Keratinocyte (primary cell): Measurements from ENCODE around the gene CST7. TPM values are rescaled to one million over a fixed set of nuclear protein-coding genes. Genes with fewer than 3 reads are reported as not detected.

Source experiments
- DNase-seq: peaks from one replicate; pipeline ENCODE4 v3.0.0-alpha.2; 2011; ENCODE audit warnings: low read depth, missing footprints, low spot score
- FAIRE-seq: peaks from 2 replicates; lab custom pipeline; 2011; peaks lifted over from hg19 to GRCh38; lab: Jason Lieb, UNC
- H2AFZ ChIP-seq: 2 replicates; pipeline ENCODE4 v1.6.0; 2012; ENCODE audit warnings: low read length, control low read depth, inconsistent platforms; ENCODE audit not compliant: control insufficient read depth
- H3K27ac ChIP-seq: 2 replicates; pipeline ENCODE4 v1.5.1; 2011; ENCODE audit warnings: low read length; ENCODE audit not compliant: control insufficient read depth, insufficient read depth
- H3K27me3 ChIP-seq: 3 replicates; pipeline ENCODE4 v1.6.0; 2011; ENCODE audit warnings: low read length; ENCODE audit not compliant: control insufficient read depth, insufficient read depth; ENCODE audit errors: extremely low read depth
- H3K36me3 ChIP-seq, 2 experiments: 2 replicates in 1 of 2; 3 replicates in 1 of 2; pipeline ENCODE4 v1.5.1; 2011; ENCODE audit warnings: low read length in 2 of 2, mild to moderate bottlenecking in 1 of 2; ENCODE audit not compliant: control insufficient read depth in 2 of 2, insufficient read depth in 2 of 2; ENCODE audit errors: extremely low read depth in 1 of 2
- H3K4me1 ChIP-seq: 3 replicates; pipeline ENCODE4 v1.5.1; 2011; ENCODE audit warnings: low read length; ENCODE audit not compliant: control insufficient read depth, insufficient read depth; ENCODE audit errors: extremely low read depth
- H3K4me2 ChIP-seq: 3 replicates; pipeline ENCODE4 v1.6.0; 2011; ENCODE audit warnings: low read depth, low read length; ENCODE audit not compliant: control insufficient read depth, insufficient read depth; ENCODE audit errors: extremely low read depth
- H3K4me3 ChIP-seq, 3 experiments: fragments of 200-600 bp in 1 of 3; sonication (generic) in 1 of 3; 2 replicates in 2 of 3; 3 replicates in 1 of 3; pipeline ENCODE4 v1.5.1; 2011 to 2016; ENCODE audit warnings: low read length in 3 of 3, mild to moderate bottlenecking in 3 of 3, control low read depth in 2 of 3, inconsistent platforms in 1 of 3, low read depth in 1 of 3, mixed read lengths in 1 of 3, mixed run types in 1 of 3, moderate library complexity in 1 of 3; ENCODE audit not compliant: control insufficient read depth in 2 of 3, insufficient read depth in 2 of 3; ENCODE audit errors: extremely low read depth in 1 of 3
- H3K79me2 ChIP-seq: 2 replicates; pipeline ENCODE4 v1.6.0; 2012; ENCODE audit warnings: low read length; ENCODE audit not compliant: control insufficient read depth, insufficient read depth
- H3K9ac ChIP-seq: 3 replicates; pipeline ENCODE4 v1.6.0; 2011; ENCODE audit warnings: low read length; ENCODE audit not compliant: control insufficient read depth, insufficient read depth; ENCODE audit errors: extremely low read depth
- H3K9me1 ChIP-seq: 3 replicates; pipeline ENCODE4 v1.6.0; 2011; ENCODE audit warnings: low read length; ENCODE audit not compliant: control insufficient read depth, insufficient read depth; ENCODE audit errors: extremely low read depth
- H3K9me3 ChIP-seq: 2 replicates; pipeline ENCODE4 v1.5.1; 2012; ENCODE audit warnings: low read depth, low read length; ENCODE audit not compliant: control insufficient read depth
- H4K20me1 ChIP-seq: 3 replicates; pipeline ENCODE4 v1.6.0; 2011; ENCODE audit warnings: low read length; ENCODE audit not compliant: control insufficient read depth, insufficient read depth; ENCODE audit errors: extremely low read depth
- CTCF ChIP-seq, 3 experiments: IDR thresholded peaks in 1 of 3; conservative IDR thresholded peaks in 1 of 3; optimal IDR thresholded peaks in 1 of 3; 2 replicates in 2 of 3; 3 replicates in 1 of 3; pipeline versions ENCODE3 to v1.5.1; 2011; ENCODE audit warnings: low read length in 3 of 3, mild to moderate bottlenecking in 3 of 3, moderate library complexity in 2 of 3, control low read depth in 1 of 3, inconsistent platforms in 1 of 3; ENCODE audit not compliant: insufficient read depth in 2 of 3; ENCODE audit errors: extremely low read depth in 1 of 3
- EZH2 ChIP-seq: IDR thresholded peaks from one replicate; pipeline ENCODE4 v1.6.1; 2012; ENCODE audit warnings: inconsistent platforms, mild to moderate bottlenecking, low read length, moderate library complexity
- dilution Hi-C: fragments of 300-500 bp; cut with MboI; formaldehyde crosslinking; loops from one replicate; pipeline ENCODE4 v1.7.0; 2020; ENCODE audit warnings: low sequenced_read_pairs; ENCODE audit not compliant: extremely low pct_ligation_motif_present
- polyA plus RNA-seq, 5 experiments: library from polyadenylated mRNA; depleted of rRNA in 3 of 5; stranded (reverse) in 3 of 5; stranded (forward) in 1 of 5; unstranded in 1 of 5; fragments of >200 nt; gene quantifications; 1 replicate in 1 of 5; 2 replicates in 3 of 5; 3 replicates in 1 of 5; pipeline versions ENCODE4 v1.2.1 to v1.2.3, GENCODE V29; 2011 to 2012; ENCODE audit warnings: missing spikeins in 2 of 5, low read depth in 1 of 5, low replicate concordance in 1 of 5

Gene CST7
- polyA plus RNA-seq, 1 donor (not counting 4 experiments of a cell fraction or from before 2014, with no cell fraction given) = not detected

GRCh38 chr20:24969186-24970029 is 20.3 kb downstream of the CST7 start:
- no peak for TF ChIP-seq CTCF (optimal IDR thresholded peaks at IDR 0.05 in 1 of 3, IDR thresholded peaks at IDR 0.05 in 1 of 3, conservative IDR thresholded peaks at IDR 0.05 in 1 of 3; ENCODE audit: extremely low read depth in 1 of 3, insufficient read depth in 2 of 3, low read length in 3 of 3)
- TF ChIP-seq EZH2 = no peak
- Histone ChIP-seq H4K20me1 (no peaks in the 10 kb centered on the region), H2AFZ (no peak overlapping the region), H3K4me2 (no peak overlapping the region), H3K27me3 (no peaks in the 10 kb centered on the region), H3K36me3 (peaks cover 17 to 45% of the 10 kb centered on the region in 2 experiments), H3K79me2 (no peaks in the 10 kb centered on the region), H3K9me3 (no peaks in the 10 kb centered on the region), H3K9ac (no peak overlapping the region), H3K9me1 (no peaks in the 10 kb centered on the region), H3K4me1 (no peaks in the 10 kb centered on the region), H3K4me3 (no peak overlapping the region), H3K27ac (no peak overlapping the region)
- no peak for FAIRE-seq
- no peak for DNase-seq
- dilution Hi-C loops = no loop called here

- no peaks in the 10 kb centered on the region for H3K27me3 ChIP-seq
- H3K4me2 ChIP-seq = no peak overlapping the region
- TF ChIP-seq CTCF (optimal IDR thresholded peaks at IDR 0.05 in 1 of 3, IDR thresholded peaks at IDR 0.05 in 1 of 3, conservative IDR thresholded peaks at IDR 0.05 in 1 of 3; ENCODE audit: extremely low read depth in 1 of 3, insufficient read depth in 2 of 3, low read length in 3 of 3) = no peak
- TF ChIP-seq EZH2 = no peak
- H3K9me1 ChIP-seq = no peaks in the 10 kb centered on the region
- H3K36me3 ChIP-seq = peaks cover 17 to 43% of the 10 kb centered on the region in 2 experiments
- DNase-seq (no peak), FAIRE-seq (no peak)
- H3K9ac ChIP-seq = no peak overlapping the region
- dilution Hi-C loops = no loop called here
- no peak overlapping the region for H2AFZ ChIP-seq
- H3K4me1 ChIP-seq = no peaks in the 10 kb centered on the region
- no peaks in the 10 kb centered on the region for H3K79me2 ChIP-seq
- H3K4me3 ChIP-seq = no peak overlapping the region
- no peaks in the 10 kb centered on the region for H3K9me3 ChIP-seq
- no peak overlapping the region for H3K27ac ChIP-seq
- no peaks in the 10 kb centered on the region for H4K20me1 ChIP-seq
Measured at GRCh38 chr20:24970030-24970553, 21.0 kb downstream of the CST7 start.
